Transverse colon (tissue), 4 donors: ENCODE results near the gene RAD51AP1.

Experiments used
- CTCF ChIP-seq, 5 experiments: fragments of 200-600 bp in 3 of 5; fragments of 450-650 bp in 2 of 5; sonication (generic) in 3 of 5; IDR thresholded peaks; 1 replicate in 2 of 5; 2 replicates in 3 of 5; pipeline ENCODE4 v1.5.1; 2016 to 2017; ENCODE audit warnings: antibody characterized with exemption in 5 of 5, inconsistent platforms in 3 of 5, mild to moderate bottlenecking in 2 of 5, moderate library complexity in 1 of 5
- EP300 ChIP-seq: sonication (generic); formaldehyde crosslinking; IDR thresholded peaks from one replicate; pipeline ENCODE4 v1.6.1; 2017; ENCODE audit warnings: antibody characterized with exemption, low read depth
- POLR2A ChIP-seq: fragments of 450-650 bp; IDR thresholded peaks from one replicate; pipeline ENCODE4 v1.6.1; 2016; ENCODE audit warnings: antibody characterized with exemption, mild to moderate bottlenecking, moderate library complexity
- POLR2AphosphoS5 ChIP-seq, 3 donors: sonication (generic); formaldehyde crosslinking; IDR thresholded peaks; one replicate each; pipeline ENCODE4 v1.6.1; 2016; ENCODE audit warnings: antibody characterized with exemption in 3 of 3

- TF ChIP-seq CTCF (IDR thresholded peaks at IDR 0.05) (no peak), EP300 (no peak), POLR2A (no peak), POLR2AphosphoS5 (IDR thresholded peaks at IDR 0.05) (no peak)
These were observed 7.6 kb upstream of the RAD51AP1 start for GRCh38 chr12:4530982-4531586.
